Measurements from ENCODE around the gene CLCNKB.

GRCh38 chr1:16067127-16067768, 23.7 kb downstream of the CLCNKB start:
- TF ChIP-seq CTCF (IDR thresholded peaks at IDR 0.05; ENCODE audit: insufficient read depth, low read depth, low read length): no peak
- TF ChIP-seq EZH2 (IDR thresholded peaks at IDR 0.05; ENCODE audit: insufficient read depth, low read length): no peak
